T-helper 1 cell treated with Interleukin-12 subunit alpha and Interleukin-12 subunit beta and Interleukin-4 antibody, amounts not matched to agents 30 ng/mL and 1 ng/mL, for 36 hours (primary cell): Measurements from ENCODE around the gene CABS1. TPM values are rescaled to one million over a fixed set of nuclear protein-coding genes. Genes with fewer than 3 reads are reported as not detected.

Experiments used
- intact Hi-C: fragments of 100-400 bp; cut with micrococcal nuclease; formaldehyde crosslinking; loops from one replicate; pipeline ENCODE4 v1.15.1; 2024
- total RNA-seq: library from RNA; stranded (reverse); gene quantifications from 2 replicates; pipeline ENCODE4 v1.2.3, GENCODE V29; 2022

The CABS1 gene
- not detected in 2 replicates for total RNA-seq

- intact Hi-C loops, result no loop called here
Observed at GRCh38 chr4:70334681-70335080, at the start of gene CABS1. CABS1 (plus strand) TSS chr4:70334981; CDS start chr4:70335040, 59 bp downstream.

GRCh38 chr4:70288651-70289050, 46.1 kb upstream of the CABS1 start:
- intact Hi-C loops, result no loop called here

GRCh38 chr4:70291341-70291740, 43.4 kb upstream of the CABS1 start:
- intact Hi-C loops, result no loop called here

GRCh38 chr4:70297576-70297975, 37.2 kb upstream of the CABS1 start:
- intact Hi-C loops, result no loop called here

- intact Hi-C loops, result no loop called here
Observed at GRCh38 chr4:70298051-70298450, 36.7 kb upstream of the CABS1 start.

GRCh38 chr4:70299643-70300042, 35.1 kb upstream of the CABS1 start:
- intact Hi-C loops, result no loop called here

- intact Hi-C loops, result no loop called here
Observed at GRCh38 chr4:70300215-70300614, 34.6 kb upstream of the CABS1 start.

GRCh38 chr4:70303090-70303489, 31.7 kb upstream of the CABS1 start:
- intact Hi-C loops, result no loop called here

- intact Hi-C loops, result no loop called here
Observed at GRCh38 chr4:70305601-70306000, 29.2 kb upstream of the CABS1 start.

- intact Hi-C loops, result no loop called here
Observed at GRCh38 chr4:70306076-70306475, 28.7 kb upstream of the CABS1 start.

GRCh38 chr4:70313736-70314135, 21.0 kb upstream of the CABS1 start:
- intact Hi-C loops, result no loop called here

GRCh38 chr4:70315928-70316327, 18.9 kb upstream of the CABS1 start:
- intact Hi-C loops, result no loop called here

GRCh38 chr4:70326052-70326451, 8.7 kb upstream of the CABS1 start:
- intact Hi-C loops, result no loop called here

- intact Hi-C loops, result no loop called here
Observed at GRCh38 chr4:70336043-70336442, 1.3 kb downstream of the CABS1 start.

- intact Hi-C loops, result no loop called here
Observed at GRCh38 chr4:70337886-70338420, 3.2 kb downstream of the CABS1 start.

GRCh38 chr4:70356185-70356584, 21.4 kb downstream of the CABS1 start:
- intact Hi-C loops, result no loop called here

GRCh38 chr4:70359115-70359661, 24.4 kb downstream of the CABS1 start:
- intact Hi-C loops, result no loop called here

GRCh38 chr4:70360460-70360859, 25.7 kb downstream of the CABS1 start, which contains the start of gene SMR3A:
SMR3A (plus strand) TSS chr4:70360760; CDS start chr4:70362116, 1,356 bp downstream.
- intact Hi-C loops, result no loop called here

GRCh38 chr4:70364002-70364401, 29.2 kb downstream of the CABS1 start:
- intact Hi-C loops, result no loop called here

GRCh38 chr4:70365479-70365878, 30.7 kb downstream of the CABS1 start:
- intact Hi-C loops, result no loop called here

GRCh38 chr4:70367813-70368212, 33.0 kb downstream of the CABS1 start:
- intact Hi-C loops, result no loop called here

GRCh38 chr4:70371987-70372386, 37.2 kb downstream of the CABS1 start:
- intact Hi-C loops, result no loop called here

- intact Hi-C loops, result no loop called here
Observed at GRCh38 chr4:70372760-70373159, 38.0 kb downstream of the CABS1 start.

- intact Hi-C loops, result no loop called here
Observed at GRCh38 chr4:70380578-70380977, 45.8 kb downstream of the CABS1 start.
